GM12878 (cell line): ENCODE measurements around the gene CDK17. TPM values are rescaled to one million over a fixed set of nuclear protein-coding genes. Genes with fewer than 3 reads are reported as not detected.

Source experiments
- ATAC-seq: fragments of 200-7000 bp; cut with Tn5 transposase; 3 replicates; pipeline ENCODE4 v1.9.1; 2020; ENCODE audit warnings: mild to moderate bottlenecking, moderate library complexity
- BruUV-seq: library from RNA; stranded (reverse); fragments of 400-500 nt; replicated peaks from 2 replicates; lab custom pipeline; 2021; lab: Mats Ljungman, UMichigan
- CTCF ChIA-PET: fragments of 300-600 bp; sonication (Branson Sonifier 250); formaldehyde crosslinking; extraction: SDS; loops from one replicate; lab custom pipeline; 2021; ENCODE audit warnings: inconsistent platforms; lab: Yijun Ruan, JAX
- POLR2A ChIA-PET: fragments of 350-600 bp; formaldehyde crosslinking; extraction: SDS; loops from one replicate; lab custom pipeline; 2021; ENCODE audit warnings: inconsistent platforms; lab: Charles Lee
- RAD21 ChIA-PET: fragments of 300-600 bp; sonication (Branson Sonifier 250); formaldehyde crosslinking; loops from one replicate; lab custom pipeline; 2023; ENCODE audit warnings: antibody characterized with exemption; ENCODE audit not compliant: unreplicated experiment; lab: Charles Lee
- SMC1A ChIA-PET: fragments of 300-600 bp; sonication (Branson Sonifier 250); formaldehyde crosslinking; loops from one replicate; lab custom pipeline; 2023; ENCODE audit not compliant: unreplicated experiment, uncharacterized antibody; lab: Charles Lee
- DNase-seq: peaks from one replicate; pipeline ENCODE4 v3.0.0-alpha.2; 2011; ENCODE audit warnings: low read depth, low spot score
- FAIRE-seq: peaks from 3 replicates; lab custom pipeline; 2011; peaks lifted over from hg19 to GRCh38; lab: Jason Lieb, UNC
- H2AFZ ChIP-seq: 2 replicates; pipeline ENCODE4 v1.6.0; 2011; ENCODE audit warnings: low read depth, low read length, control low read depth; ENCODE audit not compliant: control insufficient read depth
- H3K27ac ChIP-seq: 2 replicates; pipeline ENCODE4 v1.5.1; 2011; ENCODE audit warnings: control low read depth; ENCODE audit not compliant: control insufficient read depth, insufficient read depth
- H3K27me3 ChIP-seq, 2 experiments: replicated peaks in 1 of 2; 2 replicates each; pipeline versions ENCODE4 v1.6.0 to v1.6.1; 2011; ENCODE audit warnings: low read length in 1 of 2; ENCODE audit not compliant: control insufficient read depth in 2 of 2, insufficient read depth in 2 of 2
- H3K36me3 ChIP-seq, 2 experiments: 2 replicates each; pipeline ENCODE4 v1.5.1; 2011; ENCODE audit warnings: low read length in 1 of 2; ENCODE audit not compliant: control insufficient read depth in 2 of 2, insufficient read depth in 2 of 2
- H3K4me1 ChIP-seq: 2 replicates; pipeline ENCODE4 v1.6.1; 2011; ENCODE audit warnings: mild to moderate bottlenecking, low read length, moderate library complexity, mixed read lengths; ENCODE audit not compliant: control insufficient read depth, insufficient read depth
- H3K4me2 ChIP-seq: 2 replicates; pipeline ENCODE4 v1.6.0; 2011; ENCODE audit warnings: control low read depth; ENCODE audit not compliant: control insufficient read depth, insufficient read depth
- H3K4me3 ChIP-seq: fragments of 200-600 bp; sonication (generic); 2 replicates; pipeline ENCODE4 v1.5.1; 2016
- H3K79me2 ChIP-seq: 2 replicates; pipeline ENCODE4 v1.6.0; 2011; ENCODE audit warnings: low read length; ENCODE audit not compliant: control insufficient read depth, insufficient read depth
- H3K9ac ChIP-seq: 2 replicates; pipeline ENCODE4 v1.8.0; 2011; ENCODE audit warnings: low read length, control low read depth, mixed read lengths; ENCODE audit not compliant: control insufficient read depth, insufficient read depth
- H3K9me3 ChIP-seq: replicated peaks from 3 replicates; pipeline ENCODE4 v1.5.1; 2011; ENCODE audit warnings: mild to moderate bottlenecking, low read length; ENCODE audit not compliant: control insufficient read depth, insufficient read depth
- H4K20me1 ChIP-seq: 2 replicates; pipeline ENCODE4 v1.6.0; 2011; ENCODE audit not compliant: control insufficient read depth, insufficient read depth
- TBL1XR1 ChIP-seq: IDR thresholded peaks from 2 replicates; pipeline ENCODE4 v1.6.1; 2012; ENCODE audit warnings: low read depth, low read length, improper control_type of control experiment
- TCF7 ChIP-seq: IDR thresholded peaks from 2 replicates; pipeline ENCODE4 v1.6.1; 2014; ENCODE audit warnings: antibody characterized with exemption, borderline replicate concordance
- WGBS: methylation state at CpG from one replicate; pipeline ENCODE4 v1.1.6; 2016; ENCODE audit warnings: low lambda C conversion rate; ENCODE audit not compliant: insufficient replicate concordance, insufficient coverage; ENCODE audit errors: missing lambda C conversion rate; 5-methylcytosine and 5-hydroxymethylcytosine counted together
- in situ Hi-C: fragments of 300-500 bp; cut with MboI; formaldehyde crosslinking; loops from 9 replicates; pipeline ENCODE4 v1.14.3; 2018; ENCODE audit warnings: mixed read lengths
- intact Hi-C: fragments of 100-400 bp; cut with micrococcal nuclease; formaldehyde crosslinking; loops from one replicate; pipeline ENCODE4 v1.14.2; 2022; ENCODE audit not compliant: unreplicated experiment
- polyA plus RNA-seq, 11 experiments: library from polyadenylated mRNA; depleted of rRNA in 4 of 11; unstranded in 6 of 11; stranded (reverse) in 5 of 11; fragments of >200 nt; fragmentation: Nextera tagmentation in 4 of 11; fragmentation: Illumina TruSeq in 1 of 11; extraction: Ambion mirVana in 4 of 11; extraction: Trizol in 1 of 11; gene quantifications; 1 replicate in 1 of 11; 2 replicates in 10 of 11; pipeline versions ENCODE4 v1.2.1 to v1.2.3, GENCODE V29; 2011 to 2016; ENCODE audit warnings: inconsistent platforms in 2 of 11, missing spikeins in 2 of 11, low read depth in 1 of 11
- total RNA-seq, 4 experiments: library from RNA; depleted of rRNA in 3 of 4; stranded (reverse); fragments of >200 nt in 3 of 4; fragmentation: Illumina TruSeq in 1 of 4; extraction: Trizol in 1 of 4; gene quantifications; 2 replicates each; pipeline versions ENCODE4 v1.2.1 to v1.2.3, GENCODE V29; 2013 to 2021
- TF ChIP-seq, protein P1 (sequence below): fragments of 450-650 bp; IDR thresholded peaks from 2 replicates; pipeline ENCODE4 v1.6.1; 2016; ENCODE audit warnings: mild to moderate bottlenecking
- TF ChIP-seq, protein P2 (sequence below): fragments of 450-650 bp; IDR thresholded peaks from 2 replicates; pipeline ENCODE4 v1.6.1; 2016; ENCODE audit warnings: mild to moderate bottlenecking
- TF ChIP-seq, protein P3 (sequence below): fragments of 450-650 bp; IDR thresholded peaks from 2 replicates; pipeline ENCODE4 v1.6.1; 2016; ENCODE audit warnings: mild to moderate bottlenecking, moderate library complexity, borderline replicate concordance

The CDK17 gene
- total and polyA plus RNA-seq, 10 of the 15 experiments (the other 5 are each of a cell fraction or from before 2014, with no cell fraction given): 5.6 to 45.6 (median 18.3) TPM

DNA sequence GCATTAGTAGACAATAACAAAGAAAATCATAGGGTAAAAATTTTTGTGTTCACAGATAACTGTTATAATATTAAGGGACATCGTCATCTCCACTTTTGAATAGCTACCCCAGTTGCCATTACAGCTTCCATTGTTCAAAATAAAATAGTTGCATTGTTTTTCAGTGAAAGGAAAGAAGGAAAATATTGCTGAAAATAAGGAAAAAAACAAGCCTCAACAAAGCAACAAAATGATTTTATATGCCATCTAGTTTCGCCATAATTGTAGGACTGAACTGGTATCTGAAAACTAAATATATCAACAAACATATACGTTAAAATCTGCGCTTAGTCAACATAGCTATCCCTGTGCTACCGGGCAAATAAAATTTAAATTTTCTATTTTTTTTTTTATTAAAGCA, 3.3 kb downstream of the CDK17 start:
- in situ Hi-C loops: no loop called here
- no peaks in the 10 kb centered on the region for H3K27me3 ChIP-seq
- ChIA-PET CTCF (interaction anchor here (0.6 to 1.8 kb wide), 7 partner anchors 11 to 159 kb away, joined by 3 to 9 read pairs (median 3); no protein-coding TSS in a partner anchor), POLR2A (interaction anchor here (0.9 kb wide), 1 partner anchor 173 kb away, joined by 4 read pairs; no protein-coding TSS in a partner anchor), RAD21 (interaction anchor here (0.7 to 9.9 kb wide), 8 partner anchors 9 to 202 kb away, joined by 3 to 130 read pairs (median 6); no protein-coding TSS in a partner anchor), SMC1A (interaction anchor here (0.5 to 6.7 kb wide), 18 partner anchors 8 to 187 kb away, joined by 3 to 34 read pairs (median 5); no protein-coding TSS in a partner anchor)
- no peak overlapping the region for H3K27ac ChIP-seq
- H3K79me2 ChIP-seq: peaks cover 76% of the 10 kb centered on the region
- TF ChIP-seq, protein P1, sequence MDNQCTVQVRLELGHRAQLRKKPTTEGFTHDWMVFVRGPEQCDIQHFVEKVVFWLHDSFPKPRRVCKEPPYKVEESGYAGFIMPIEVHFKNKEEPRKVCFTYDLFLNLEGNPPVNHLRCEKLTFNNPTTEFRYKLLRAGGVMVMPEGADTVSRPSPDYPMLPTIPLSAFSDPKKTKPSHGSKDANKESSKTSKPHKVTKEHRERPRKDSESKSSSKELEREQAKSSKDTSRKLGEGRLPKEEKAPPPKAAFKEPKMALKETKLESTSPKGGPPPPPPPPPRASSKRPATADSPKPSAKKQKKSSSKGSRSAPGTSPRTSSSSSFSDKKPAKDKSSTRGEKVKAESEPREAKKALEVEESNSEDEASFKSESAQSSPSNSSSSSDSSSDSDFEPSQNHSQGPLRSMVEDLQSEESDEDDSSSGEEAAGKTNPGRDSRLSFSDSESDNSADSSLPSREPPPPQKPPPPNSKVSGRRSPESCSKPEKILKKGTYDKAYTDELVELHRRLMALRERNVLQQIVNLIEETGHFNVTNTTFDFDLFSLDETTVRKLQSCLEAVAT: peak; percentile 53; the same call in 1 of the 2 replicates
- TF ChIP-seq, protein P2, sequence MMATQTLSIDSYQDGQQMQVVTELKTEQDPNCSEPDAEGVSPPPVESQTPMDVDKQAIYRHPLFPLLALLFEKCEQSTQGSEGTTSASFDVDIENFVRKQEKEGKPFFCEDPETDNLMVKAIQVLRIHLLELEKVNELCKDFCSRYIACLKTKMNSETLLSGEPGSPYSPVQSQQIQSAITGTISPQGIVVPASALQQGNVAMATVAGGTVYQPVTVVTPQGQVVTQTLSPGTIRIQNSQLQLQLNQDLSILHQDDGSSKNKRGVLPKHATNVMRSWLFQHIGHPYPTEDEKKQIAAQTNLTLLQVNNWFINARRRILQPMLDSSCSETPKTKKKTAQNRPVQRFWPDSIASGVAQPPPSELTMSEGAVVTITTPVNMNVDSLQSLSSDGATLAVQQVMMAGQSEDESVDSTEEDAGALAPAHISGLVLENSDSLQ: no peak
- TF ChIP-seq, protein P3, sequence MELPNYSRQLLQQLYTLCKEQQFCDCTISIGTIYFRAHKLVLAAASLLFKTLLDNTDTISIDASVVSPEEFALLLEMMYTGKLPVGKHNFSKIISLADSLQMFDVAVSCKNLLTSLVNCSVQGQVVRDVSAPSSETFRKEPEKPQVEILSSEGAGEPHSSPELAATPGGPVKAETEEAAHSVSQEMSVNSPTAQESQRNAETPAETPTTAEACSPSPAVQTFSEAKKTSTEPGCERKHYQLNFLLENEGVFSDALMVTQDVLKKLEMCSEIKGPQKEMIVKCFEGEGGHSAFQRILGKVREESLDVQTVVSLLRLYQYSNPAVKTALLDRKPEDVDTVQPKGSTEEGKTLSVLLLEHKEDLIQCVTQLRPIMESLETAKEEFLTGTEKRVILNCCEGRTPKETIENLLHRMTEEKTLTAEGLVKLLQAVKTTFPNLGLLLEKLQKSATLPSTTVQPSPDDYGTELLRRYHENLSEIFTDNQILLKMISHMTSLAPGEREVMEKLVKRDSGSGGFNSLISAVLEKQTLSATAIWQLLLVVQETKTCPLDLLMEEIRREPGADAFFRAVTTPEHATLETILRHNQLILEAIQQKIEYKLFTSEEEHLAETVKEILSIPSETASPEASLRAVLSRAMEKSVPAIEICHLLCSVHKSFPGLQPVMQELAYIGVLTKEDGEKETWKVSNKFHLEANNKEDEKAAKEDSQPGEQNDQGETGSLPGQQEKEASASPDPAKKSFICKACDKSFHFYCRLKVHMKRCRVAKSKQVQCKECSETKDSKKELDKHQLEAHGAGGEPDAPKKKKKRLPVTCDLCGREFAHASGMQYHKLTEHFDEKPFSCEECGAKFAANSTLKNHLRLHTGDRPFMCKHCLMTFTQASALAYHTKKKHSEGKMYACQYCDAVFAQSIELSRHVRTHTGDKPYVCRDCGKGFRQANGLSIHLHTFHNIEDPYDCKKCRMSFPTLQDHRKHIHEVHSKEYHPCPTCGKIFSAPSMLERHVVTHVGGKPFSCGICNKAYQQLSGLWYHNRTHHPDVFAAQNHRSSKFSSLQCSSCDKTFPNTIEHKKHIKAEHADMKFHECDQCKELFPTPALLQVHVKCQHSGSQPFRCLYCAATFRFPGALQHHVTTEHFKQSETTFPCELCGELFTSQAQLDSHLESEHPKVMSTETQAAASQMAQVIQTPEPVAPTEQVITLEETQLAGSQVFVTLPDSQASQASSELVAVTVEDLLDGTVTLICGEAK: no peak
- TF ChIP-seq TCF7 (no peak), TBL1XR1 (no peak)
- H3K4me2 ChIP-seq: peak overlapping the region; percentile 67
- no peaks in the 10 kb centered on the region for H4K20me1 ChIP-seq
- BruUV-seq: no TSS peak
- FAIRE-seq: no peak
- H3K4me3 ChIP-seq: peak overlapping the region; percentile 38; the same call in 1 of the 2 replicates
- H2AFZ ChIP-seq: no peak overlapping the region
- DNase-seq: no peak
- no peak overlapping the region for H3K9ac ChIP-seq
- no peaks in the 10 kb centered on the region; a peak in 1 of 4 replicates for H3K36me3 ChIP-seq
- no peak for ATAC-seq
- intact Hi-C loops: loop anchor here (5.0 to 10.0 kb wide), 3 partner anchors 35 to 180 kb away; no protein-coding TSS in a partner anchor
- WGBS: 74% methylated on average over 5 of the region's 5 CpGs
- peaks cover under 1% of the 10 kb centered on the region; the same call in 1 of the 2 replicates for H3K4me1 ChIP-seq
- no peaks in the 10 kb centered on the region for H3K9me3 ChIP-seq
